ENCODE results near the gene SLC35F1.

GRCh38 chr6:117961301-117961700, 54.2 kb downstream of the SLC35F1 start:
- no peak for TF ChIP-seq RCOR1 (conservative IDR thresholded peaks at IDR 0.05; ENCODE audit: low read depth, low read length)
- TF ChIP-seq ZBTB40 (IDR thresholded peaks at IDR 0.05; ENCODE audit: borderline replicate concordance) = no peak
- TF ChIP-seq KDM1A (IDR thresholded peaks at IDR 0.05; ENCODE audit: borderline replicate concordance) = no peak
- no peak for TF ChIP-seq KAT2A (conservative IDR thresholded peaks at IDR 0.05; ENCODE audit: control insufficient read depth, low read depth, low read length)
- no peak for TF ChIP-seq RB1 (IDR thresholded peaks at IDR 0.05; ENCODE audit: borderline replicate concordance)
- TF ChIP-seq E4F1 (IDR thresholded peaks at IDR 0.05; ENCODE audit: borderline replicate concordance, partially characterized antibody) = no peak
- no peak for TF ChIP-seq CEBPB (IDR thresholded peaks at IDR 0.05; ENCODE audit: borderline replicate concordance in 1 of 2, low read depth in 2 of 2, low read length in 2 of 2)
- TF ChIP-seq CTCF (IDR thresholded peaks at IDR 0.05 in 2 of 3, conservative IDR thresholded peaks at IDR 0.05 in 1 of 3; ENCODE audit: control insufficient read depth in 2 of 3, extremely low read depth in 1 of 3, insufficient read depth in 1 of 3, low read depth in 3 of 3, low read length in 3 of 3) = no peak
- no peak for TF ChIP-seq POLR2A (IDR thresholded peaks at IDR 0.05; ENCODE audit: low read depth, low read length)
- TF ChIP-seq NBN (IDR thresholded peaks at IDR 0.05) = no peak
- no peak for TF ChIP-seq BCL11A (IDR thresholded peaks at IDR 0.05; ENCODE audit: low read depth, low read length)
- no peak for TF ChIP-seq ZNF217 (IDR thresholded peaks at IDR 0.05)
- TF ChIP-seq REST (IDR thresholded peaks at IDR 0.05; ENCODE audit: low read depth, low read length) = no peak
